Right atrium auricular region (tissue), 2 donors: Measurements from ENCODE around the gene RASGRP1. TPM values are rescaled to one million over a fixed set of nuclear protein-coding genes. Genes with fewer than 3 reads are reported as not detected.
A peak's percentile ranks its signal among the peaks of the same experiment; 100 is the strongest.

Experiments
- DNase-seq: peaks from one replicate; pipeline ENCODE4 v3.0.0-alpha.2; 2019; ENCODE audit warnings: low spot score
- H3K27ac ChIP-seq, 2 donors: fragments of 200-600 bp; sonication (generic); 1 replicate in 1 of 2; 2 replicates in 1 of 2; pipeline ENCODE4 v1.5.1; 2016 to 2019
- H3K27me3 ChIP-seq, 2 donors: fragments of 200-600 bp; sonication (generic); one replicate each; pipeline versions ENCODE4 v1.5.1 to v1.6.0; 2017 to 2019
- H3K36me3 ChIP-seq: fragments of 200-600 bp; sonication (generic); one replicate; pipeline ENCODE4 v1.5.1; 2016
- H3K4me1 ChIP-seq, 2 donors: fragments of 200-600 bp; sonication (generic); one replicate each; pipeline versions ENCODE4 v1.5.1 to v1.6.0; 2017 to 2019
- H3K4me3 ChIP-seq, 2 donors: fragments of 200-600 bp; sonication (generic); 1 replicate in 1 of 2; 2 replicates in 1 of 2; pipeline ENCODE4 v1.5.1; 2017 to 2019; ENCODE audit warnings: mild to moderate bottlenecking in 1 of 2, moderate library complexity in 1 of 2
- H3K9me3 ChIP-seq, 2 donors: fragments of 200-600 bp; sonication (generic); one replicate each; pipeline ENCODE4 v1.5.1; 2019
- CTCF ChIP-seq, 2 donors: fragments of 200-600 bp; sonication (generic); IDR thresholded peaks; one replicate each; pipeline ENCODE4 v1.5.1; 2019; ENCODE audit warnings: antibody characterized with exemption in 2 of 2
- total RNA-seq, 2 donors: library from RNA; depleted of rRNA; stranded (reverse); fragments of >200 nt; gene quantifications; one replicate each; pipeline ENCODE4 v1.1.0, GENCODE V29; 2016

The RASGRP1 gene
- total RNA-seq = 1 to 10 TPM; 2.1 to 4.4 TPM

GRCh38 chr15:38564557-38565286 is at the start of gene RASGRP1:
TSS of gene RASGRP1 (minus strand) at chr15:38564814. CDS start at chr15:38564628, 186 bp downstream.
- Histone ChIP-seq H3K36me3 (no peaks in the 10 kb centered on the region), H3K27me3 (no peaks in the 10 kb centered on the region), H3K27ac (peak within 1 kb of the TSS in 1 of 2 donors; percentile 55), H3K9me3 (no peaks in the 10 kb centered on the region), H3K4me1 (peaks cover 0 to 19% of the 10 kb centered on the region in 2 donors), H3K4me3 (peak within 1 kb of the TSS; percentile 57 to 66)
- DNase-seq = no peak
- TF ChIP-seq CTCF (IDR thresholded peaks at IDR 0.05) = no peak

DNA sequence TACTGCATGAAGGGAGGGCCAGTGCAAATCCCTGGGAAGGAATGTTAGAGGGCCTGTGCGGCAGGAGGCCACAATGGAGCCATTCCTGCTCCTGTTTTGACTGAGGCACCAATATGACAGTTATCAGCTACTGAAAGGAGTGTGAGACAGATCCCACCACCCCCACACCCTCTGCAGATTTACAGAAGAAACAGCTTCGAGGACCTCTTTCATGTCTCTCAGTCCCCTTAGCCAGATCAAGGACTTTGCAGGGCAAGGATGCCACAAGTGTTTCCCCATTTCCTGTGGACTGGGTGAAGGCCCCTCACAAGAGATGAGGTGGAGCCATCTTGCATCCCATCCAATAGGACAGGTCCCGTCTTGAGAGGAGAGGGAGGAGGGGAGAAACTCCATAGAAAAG is 48.5 kb upstream of the RASGRP1 start:
- no peak overlapping the region for H3K4me3 ChIP-seq
- peaks cover 0 to 3% of the 10 kb centered on the region in 2 donors for H3K4me1 ChIP-seq
- TF ChIP-seq CTCF (IDR thresholded peaks at IDR 0.05) = no peak
- DNase-seq = no peak
- no peaks in the 10 kb centered on the region for H3K9me3 ChIP-seq
- no peak overlapping the region for H3K27ac ChIP-seq
- H3K27me3 ChIP-seq = no peaks in the 10 kb centered on the region
- no peaks in the 10 kb centered on the region for H3K36me3 ChIP-seq

GRCh38 chr15:38612159-38612863 is 47.7 kb upstream of the RASGRP1 start:
- Histone ChIP-seq H3K4me1 (no peaks in the 10 kb centered on the region), H3K27ac (no peak overlapping the region), H3K9me3 (no peaks in the 10 kb centered on the region), H3K4me3 (no peak overlapping the region), H3K27me3 (no peaks in the 10 kb centered on the region), H3K36me3 (no peaks in the 10 kb centered on the region)
- TF ChIP-seq CTCF (IDR thresholded peaks at IDR 0.05) = no peak
- DNase-seq = no peak

DNA sequence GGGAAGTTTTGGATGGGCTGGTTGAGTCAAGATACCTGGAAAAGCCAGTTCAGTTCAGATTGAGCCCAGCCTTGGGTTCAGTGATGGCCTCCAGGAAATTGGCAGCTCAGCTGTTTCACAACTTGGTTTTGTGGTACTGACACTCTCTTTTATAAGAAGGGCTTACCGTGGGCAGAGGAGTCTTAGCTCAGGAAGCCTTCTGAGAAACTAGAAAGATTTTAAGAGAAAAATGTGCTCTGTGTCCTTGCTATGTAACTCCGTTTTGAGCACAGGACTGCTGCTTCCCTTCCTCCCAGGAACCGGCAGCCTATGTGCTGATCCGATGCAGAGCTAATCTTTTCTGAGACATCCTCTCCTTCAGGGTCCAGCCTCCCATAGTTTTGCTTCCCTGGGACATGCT is 46.6 kb upstream of the RASGRP1 start:
- no peak for TF ChIP-seq CTCF (IDR thresholded peaks at IDR 0.05)
- Histone ChIP-seq H3K27me3 (no peaks in the 10 kb centered on the region), H3K9me3 (no peaks in the 10 kb centered on the region), H3K36me3 (no peaks in the 10 kb centered on the region), H3K4me1 (no peaks in the 10 kb centered on the region), H3K27ac (no peak overlapping the region), H3K4me3 (no peak overlapping the region)
- no peak for DNase-seq

GRCh38 chr15:38610748-38611147 is 46.1 kb upstream of the RASGRP1 start:
- Histone ChIP-seq H3K27me3 (no peaks in the 10 kb centered on the region), H3K4me3 (no peak overlapping the region), H3K27ac (no peak overlapping the region), H3K36me3 (no peaks in the 10 kb centered on the region), H3K9me3 (no peaks in the 10 kb centered on the region), H3K4me1 (no peaks in the 10 kb centered on the region)
- no peak for TF ChIP-seq CTCF (IDR thresholded peaks at IDR 0.05)
- DNase-seq = no peak
